Left cardiac atrium (tissue), 4 donors: ENCODE data around the gene ZNF699. TPM values are rescaled to one million over a fixed set of nuclear protein-coding genes. Genes with fewer than 3 reads are reported as not detected.
"Not testable (repeated sequence)": the region's sequence is repeated elsewhere in the genome, so short reads cannot be mapped to it uniquely, and the experiment has no call there.

Experiments
- ATAC-seq, 2 donors: fragments of 200-7000 bp; cut with Tn5 transposase; one replicate each; pipeline ENCODE4 v1.9.1; 2020; ENCODE audit warnings: mild to moderate bottlenecking in 2 of 2, moderate library complexity in 2 of 2
- DNase-seq: peaks from one replicate; pipeline ENCODE4 v3.0.0-alpha.2; 2020
- intact Hi-C, 2 donors: fragments of 100-400 bp; cut with DNase I; formaldehyde crosslinking; loops; one replicate each; pipeline versions ENCODE4 v1.14.1 to v1.15.1; 2022 to 2023
- long read RNA-seq: library from polyadenylated mRNA; unstranded; transcript quantifications from one replicate; pipeline ENCODE4 v2.0.0, GENCODE V29; 2021
- total RNA-seq, 2 donors: library from RNA; stranded (reverse); fragmentation: NEBNext Ultra II Directional; extraction: Animal tissue kit (Norgen Biotek cat#: 25700); gene quantifications; one replicate each; pipeline ENCODE4 v1.2.1, GENCODE V29; 2021
- donor health status: DM: no; HTN: yes; CAD: no.
- donor health status: DM: no; HTN: yes; CAD: no; lungs with severe emphysema.
- donor health status: DM: yes; HTN: yes; CAD: no.
- donor health status: Dilated cardiomyopathy.

Gene ZNF699
- 1 to 10 TPM; 3.0 to 4.3 TPM for total RNA-seq
- long read RNA-seq, partial matches to known transcripts, result 0 of 1 reads
- long read RNA-seq, other reads (novel, unspliced or antisense), result 0 of 1 reads

DNA sequence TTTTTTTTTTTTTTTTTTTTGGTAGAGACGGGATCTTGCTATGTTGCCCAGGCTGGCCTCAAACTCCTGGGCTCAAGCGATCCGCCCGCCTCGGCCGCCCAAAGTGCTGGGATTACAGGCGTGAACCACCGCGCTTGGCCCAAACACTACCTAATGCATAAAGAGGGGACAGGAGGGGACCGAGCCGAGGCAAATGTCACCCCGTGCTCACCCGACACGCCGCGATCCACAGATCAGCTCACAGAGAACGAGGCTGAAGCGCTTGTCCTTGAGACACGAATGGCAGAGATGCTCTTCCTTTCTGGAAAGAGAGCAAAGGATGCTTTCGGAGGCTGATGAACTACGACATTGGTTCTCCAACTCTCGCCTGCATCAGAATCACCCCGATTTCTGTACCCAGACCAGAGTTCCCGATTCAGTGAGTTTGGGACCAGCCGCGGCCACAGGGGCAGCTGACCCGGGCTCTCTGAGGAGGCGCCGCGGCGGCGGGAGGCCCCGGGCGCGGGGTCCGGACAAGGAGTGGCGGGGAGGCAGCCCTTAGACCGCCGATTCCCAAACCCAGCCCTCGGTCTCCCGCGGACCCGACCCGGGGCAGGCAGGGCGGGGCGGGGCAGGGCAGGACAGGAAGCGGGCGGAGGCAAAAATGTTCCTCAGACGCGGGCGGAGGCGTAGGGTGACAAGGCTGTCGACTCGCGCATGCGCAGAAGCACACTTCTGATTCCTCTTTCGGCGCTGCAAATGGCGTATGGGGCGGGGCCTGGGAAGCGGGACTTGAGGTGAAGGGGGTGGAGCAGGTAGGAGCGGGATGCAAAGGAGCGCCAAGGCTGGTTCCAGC lies at the start of gene ZNF699:
Gene ZNF699 (minus strand): TSS at position 700 of the 835 bp plus-strand sequence. CDS start 4,719 bp downstream, outside the sequence.
- DNase-seq (peak; percentile 99), ATAC-seq (peak; percentile 98 to 99)
- intact Hi-C loops, result no loop called here

DNA sequence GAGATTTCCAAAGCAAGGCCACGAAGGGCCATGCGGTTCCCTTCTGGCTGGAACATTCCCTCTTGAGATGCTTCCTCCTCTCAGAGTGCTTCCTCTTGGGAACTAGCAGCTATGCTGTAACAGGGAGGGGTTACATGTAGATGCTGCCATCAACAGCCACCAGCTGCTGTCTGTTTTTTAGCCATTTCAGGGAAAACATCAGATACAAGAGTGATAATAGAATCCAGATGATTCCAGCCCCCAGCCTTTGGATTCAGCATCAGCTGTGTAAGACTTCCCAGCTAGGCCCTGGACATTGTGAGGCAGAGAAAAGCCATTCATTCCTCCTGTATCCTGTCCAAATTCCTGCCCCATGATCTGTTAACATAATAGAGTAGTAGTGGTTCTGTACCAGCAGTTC lies 45.0 kb upstream of the ZNF699 start:
- DNase-seq, result no peak
- intact Hi-C loops, result no loop called here
- ATAC-seq, result no peak

DNA sequence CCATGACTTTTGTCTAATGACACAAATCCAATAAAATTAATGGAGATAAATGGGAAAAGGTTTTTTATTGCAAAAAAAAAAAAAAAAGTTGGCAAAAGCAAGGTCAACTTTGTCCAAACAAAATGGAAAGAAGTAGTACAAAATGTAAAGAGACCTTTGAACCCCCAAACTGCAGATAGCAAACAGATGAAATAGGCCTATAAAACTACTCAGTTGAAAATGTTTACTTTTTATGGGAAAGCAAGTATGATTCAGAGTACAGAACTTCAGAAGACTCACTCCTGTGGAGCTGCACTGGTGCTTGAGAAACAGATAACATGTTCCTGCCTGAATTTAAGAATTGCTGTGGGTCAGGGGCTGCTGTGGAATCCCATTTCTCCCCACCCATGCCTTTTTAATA lies 43.4 kb upstream of the ZNF699 start:
- ATAC-seq, result no peak
- intact Hi-C loops, result no loop called here
- no peak for DNase-seq

DNA sequence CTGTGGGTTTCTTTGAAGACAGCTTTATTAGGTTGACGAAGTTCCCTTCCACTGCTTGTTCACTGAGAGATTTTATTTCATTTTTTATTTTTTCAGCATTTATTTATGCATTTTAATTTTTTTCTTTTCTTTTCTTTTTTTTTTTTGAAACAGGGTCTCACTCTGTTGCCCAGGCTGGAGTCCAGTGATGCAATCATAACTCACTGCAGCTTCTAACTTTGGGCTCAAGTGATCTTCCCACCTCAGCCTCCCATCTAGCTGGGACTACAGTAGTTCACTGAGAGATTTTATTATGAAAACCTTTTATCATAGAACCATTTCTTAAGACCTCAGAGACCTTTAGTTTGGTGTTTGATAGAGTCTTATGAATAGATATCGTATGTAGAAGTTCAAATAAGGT lies 42.9 kb upstream of the ZNF699 start:
- DNase-seq (no peak), ATAC-seq (no peak)
- intact Hi-C loops, result no loop called here

DNA sequence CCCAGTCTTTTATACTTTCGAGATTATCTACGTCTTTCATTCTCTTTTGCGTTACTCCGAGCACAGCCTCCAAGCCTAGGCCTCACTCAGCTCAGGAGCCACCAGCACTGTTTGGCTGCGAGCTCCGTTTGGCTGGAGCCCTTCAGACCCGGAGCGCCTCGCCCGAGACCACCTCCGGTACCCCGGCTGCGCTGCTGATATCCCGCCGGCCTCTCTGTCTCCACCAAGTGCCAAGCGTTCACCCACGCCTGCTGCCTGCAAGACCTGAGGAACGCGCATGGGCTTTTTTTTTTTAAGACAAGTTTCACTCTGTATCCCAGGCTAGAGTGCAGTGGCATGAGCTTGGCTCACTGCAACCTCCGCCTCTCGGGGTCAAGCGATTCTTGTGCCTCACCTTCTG lies 39.0 kb upstream of the ZNF699 start:
- ATAC-seq (no peak), DNase-seq (no peak)
- intact Hi-C loops, result no loop called here

DNA sequence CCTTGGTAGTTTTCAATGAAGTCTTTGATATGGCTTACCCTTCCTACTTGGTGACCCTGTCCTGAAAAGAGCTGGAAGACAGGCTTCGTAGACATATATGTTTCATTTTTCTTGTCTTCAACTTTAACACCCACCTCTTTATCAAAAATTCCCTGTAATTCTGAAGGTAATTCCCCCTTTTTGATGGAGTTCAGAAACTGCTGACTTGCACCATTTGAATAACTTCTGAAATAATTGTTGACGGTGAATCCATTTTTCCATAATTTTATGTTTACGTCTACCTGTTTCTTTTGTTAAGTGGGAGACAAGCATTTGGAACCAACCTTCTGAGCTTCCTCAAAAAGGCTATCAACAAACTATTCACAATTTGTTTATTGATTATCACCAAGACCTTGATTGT lies 38.6 kb upstream of the ZNF699 start:
- no peak for DNase-seq
- intact Hi-C loops, result no loop called here
- no peak for ATAC-seq

DNA sequence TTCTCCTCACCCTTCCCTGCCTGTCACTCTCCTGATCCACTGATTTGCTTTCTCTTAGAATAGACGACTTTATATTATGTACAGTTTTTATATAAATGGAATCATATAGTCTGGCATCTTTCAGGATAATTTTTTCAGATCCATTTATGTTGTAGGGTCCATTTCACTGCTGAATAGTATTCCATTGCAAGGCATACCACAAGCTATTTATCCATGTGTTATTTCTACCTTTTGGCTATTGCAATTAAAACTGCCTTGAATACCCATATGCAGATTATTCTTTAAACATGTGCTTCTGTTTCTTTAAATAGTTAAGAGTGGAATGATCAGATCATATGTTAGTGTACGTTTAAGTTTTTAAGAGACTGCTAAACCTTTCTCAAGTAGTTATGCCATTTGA lies 35.4 kb upstream of the ZNF699 start:
- intact Hi-C loops, result no loop called here
- no peak for ATAC-seq
- no peak for DNase-seq

DNA sequence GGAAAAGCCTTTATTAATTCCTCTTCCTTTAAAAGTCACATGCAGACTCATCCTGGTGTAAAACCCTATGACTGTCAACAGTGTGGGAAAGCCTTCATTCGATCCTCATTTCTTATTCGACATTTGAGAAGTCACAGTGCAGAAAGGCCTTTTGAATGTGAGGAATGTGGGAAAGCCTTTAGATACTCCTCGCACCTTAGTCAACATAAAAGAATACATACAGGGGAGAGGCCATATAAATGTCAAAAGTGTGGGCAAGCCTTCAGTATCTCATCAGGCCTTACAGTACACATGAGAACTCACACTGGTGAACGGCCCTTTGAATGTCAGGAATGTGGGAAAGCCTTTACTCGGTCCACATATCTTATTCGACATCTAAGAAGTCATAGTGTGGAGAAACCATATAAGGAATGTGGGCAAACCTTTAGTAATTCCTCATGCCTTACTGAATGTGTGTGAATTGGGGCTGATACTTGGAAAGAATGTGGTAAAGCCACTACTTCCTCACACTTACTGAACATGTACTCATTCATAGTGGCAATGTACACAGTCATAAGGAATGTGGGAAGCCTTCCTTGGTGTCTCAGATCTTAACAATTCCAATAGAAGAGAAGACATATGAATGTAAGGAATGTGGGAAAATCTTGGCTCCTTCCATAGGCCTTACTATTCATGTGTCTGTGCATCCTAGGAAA lies 33.1 kb upstream of the ZNF699 start:
- intact Hi-C loops, result no loop called here
- ATAC-seq (no peak), DNase-seq (no peak)

DNA sequence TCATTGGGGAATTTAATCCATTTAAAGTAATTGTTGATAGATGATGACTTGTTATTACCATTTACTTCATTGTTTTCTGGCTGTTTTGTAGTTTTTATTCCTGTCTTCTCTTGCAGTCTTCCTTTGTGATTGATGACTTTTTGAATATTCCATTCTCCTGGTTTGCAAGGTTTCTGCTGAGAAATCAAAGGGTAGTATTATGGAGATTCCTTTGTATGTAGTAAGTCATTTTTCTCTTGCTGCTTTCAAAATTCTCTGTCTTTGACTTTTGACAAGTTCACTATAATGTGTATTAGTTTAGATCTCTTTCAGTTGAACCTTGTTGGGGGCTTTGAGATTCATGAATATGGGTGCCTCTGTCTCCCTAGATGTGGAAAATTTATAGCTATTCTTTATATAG lies 20.4 kb upstream of the ZNF699 start:
- intact Hi-C loops, result loop anchor here in 1 of 2 donors (10.0 kb wide), 2 partner anchors 205 to 465 kb away; partner anchors contain the start of gene ZNF426
- DNase-seq (no peak), ATAC-seq (no peak)

DNA sequence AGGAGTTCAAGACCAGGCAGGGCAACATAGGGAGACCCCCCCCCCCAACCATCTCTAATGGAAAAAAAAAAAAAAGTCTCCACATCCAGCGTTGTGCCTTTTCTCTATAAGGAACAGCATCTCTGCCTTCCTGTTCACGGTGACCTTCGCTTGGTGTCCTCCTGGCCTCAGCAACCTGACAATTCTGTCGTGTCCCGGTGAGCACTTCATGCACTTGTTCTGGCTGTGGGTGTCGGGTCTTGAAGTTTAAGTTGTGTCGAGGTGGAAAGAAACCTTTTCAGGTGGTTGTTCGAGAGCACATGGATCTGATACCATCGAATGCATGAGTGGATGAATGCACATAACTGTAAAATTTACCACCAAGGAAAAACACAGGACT lies 14.9 kb upstream of the ZNF699 start:
- intact Hi-C loops, result loop anchor here in 1 of 2 donors (10.0 kb wide), 2 partner anchors 210 to 470 kb away; partner anchors contain the start of gene ZNF426
- ATAC-seq, result no peak

DNA sequence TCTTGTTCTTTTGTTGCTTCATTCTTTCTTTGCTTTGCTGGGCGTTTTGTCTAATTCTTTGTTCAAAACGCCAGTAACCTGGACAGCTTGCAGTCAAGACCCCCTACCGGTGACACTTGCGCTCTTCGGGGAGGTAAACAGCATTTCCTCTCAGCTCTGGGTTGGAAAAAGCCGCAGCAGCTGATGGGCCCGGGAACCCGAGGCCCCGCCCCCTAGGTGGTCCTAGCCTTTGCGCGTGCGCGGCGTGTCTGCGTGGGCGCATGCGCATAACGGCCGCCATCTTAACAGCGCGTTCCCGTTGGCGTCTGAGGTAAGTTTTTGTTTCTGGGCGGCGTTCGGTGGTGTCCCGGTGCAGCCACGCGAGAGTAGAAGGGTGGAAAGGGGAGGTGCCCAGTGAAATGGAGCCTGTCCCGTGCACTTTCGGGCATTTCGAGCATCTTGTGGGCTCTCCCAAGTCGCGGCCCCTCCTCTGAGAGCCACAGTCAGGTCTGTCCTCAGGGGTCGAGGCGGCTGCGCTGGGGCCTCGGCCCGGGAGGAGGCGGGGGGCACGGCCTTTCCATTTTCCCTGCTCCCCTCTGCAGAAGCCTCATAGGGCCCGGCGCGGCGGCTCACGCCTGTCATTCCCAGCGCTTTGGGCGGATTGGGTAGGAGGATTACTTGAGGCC lies 14.4 kb upstream of the ZNF699 start, which contains the start of gene ZNF559:
Gene ZNF559 (plus strand): TSS at position 261 of the 665 bp plus-strand sequence. CDS start 14,371 bp downstream, outside the sequence.
- ATAC-seq, result peak; percentile 98
- intact Hi-C loops, result loop anchor here in 1 of 2 donors (10.0 kb wide), 2 partner anchors 211 to 471 kb away; partner anchors contain the start of gene ZNF426
- DNase-seq, result peak; percentile 94

More for the DNA sequence above, 14.9 kb upstream of the ZNF699 start:
- no peak for DNase-seq

DNA sequence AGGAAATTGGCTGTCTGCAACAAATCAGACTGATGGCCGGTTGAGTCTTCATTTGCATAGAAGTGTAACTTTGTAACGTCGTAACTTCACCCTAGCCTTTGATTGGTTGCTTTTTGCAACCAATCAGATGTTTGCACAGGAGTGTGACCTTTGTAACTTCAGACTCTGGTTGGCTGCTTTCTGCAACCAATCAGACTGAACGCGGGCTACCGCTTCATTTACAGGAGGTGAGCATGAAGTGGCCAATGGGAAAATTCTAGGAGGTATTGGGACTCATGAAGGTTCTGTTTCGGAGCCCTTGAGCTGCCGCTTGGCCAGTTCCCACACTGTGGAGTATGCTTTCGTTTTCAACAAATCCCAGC lies 13.9 kb upstream of the ZNF699 start:
- intact Hi-C loops, result loop anchor here in 1 of 2 donors (10.0 kb wide), 2 partner anchors 211 to 471 kb away; partner anchors contain the start of gene ZNF426
- ATAC-seq (peak; percentile 81 to 86), DNase-seq (peak; percentile 75)

DNA sequence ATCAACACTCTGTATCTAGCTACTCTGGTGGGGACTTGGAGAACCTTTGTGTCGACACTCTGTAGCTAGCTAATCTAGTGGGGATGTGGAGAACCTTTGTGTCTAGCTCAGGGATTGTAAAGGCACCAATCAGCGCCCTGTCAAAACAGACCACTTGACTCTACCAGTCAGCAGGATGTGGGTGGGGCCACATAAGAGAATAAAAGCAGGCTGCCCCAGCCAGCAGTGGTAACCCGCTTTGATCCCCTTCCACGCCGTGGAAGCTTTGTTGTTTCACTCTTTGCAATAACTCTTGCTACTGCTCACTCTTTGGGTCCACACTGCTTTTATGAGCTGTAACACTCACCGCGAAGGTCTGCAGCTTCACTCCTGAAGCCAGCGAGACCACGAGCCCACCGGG lies 12.6 kb upstream of the ZNF699 start:
- intact Hi-C loops, result loop anchor here in 1 of 2 donors (10.0 kb wide), 2 partner anchors 213 to 473 kb away; partner anchors contain the start of gene ZNF426
- not testable (repeated sequence) for DNase-seq, ATAC-seq

DNA sequence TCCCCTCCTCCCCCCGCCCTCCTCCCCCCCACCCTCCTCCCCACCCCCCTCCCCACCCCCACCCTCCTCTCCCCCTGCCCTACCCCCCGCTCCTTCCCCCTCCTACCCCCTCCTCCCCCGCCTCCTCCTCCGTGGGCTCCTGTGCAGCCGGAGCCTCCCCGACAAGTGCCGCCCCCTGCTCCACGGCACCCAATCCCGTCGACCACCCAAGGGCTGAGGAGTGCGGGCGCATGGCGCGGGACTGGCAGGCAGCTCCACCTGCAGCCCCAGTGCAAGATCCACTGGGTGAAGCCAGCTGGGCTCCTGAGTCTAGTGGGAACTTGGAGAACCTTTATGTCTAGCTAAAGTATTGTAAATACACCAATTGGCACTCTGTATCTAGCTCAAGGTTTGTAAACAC lies 12.1 kb upstream of the ZNF699 start:
- ATAC-seq, DNase-seq: not testable (repeated sequence)
- intact Hi-C loops, result loop anchor here in 1 of 2 donors (10.0 kb wide), 2 partner anchors 213 to 473 kb away; partner anchors contain the start of gene ZNF426

DNA sequence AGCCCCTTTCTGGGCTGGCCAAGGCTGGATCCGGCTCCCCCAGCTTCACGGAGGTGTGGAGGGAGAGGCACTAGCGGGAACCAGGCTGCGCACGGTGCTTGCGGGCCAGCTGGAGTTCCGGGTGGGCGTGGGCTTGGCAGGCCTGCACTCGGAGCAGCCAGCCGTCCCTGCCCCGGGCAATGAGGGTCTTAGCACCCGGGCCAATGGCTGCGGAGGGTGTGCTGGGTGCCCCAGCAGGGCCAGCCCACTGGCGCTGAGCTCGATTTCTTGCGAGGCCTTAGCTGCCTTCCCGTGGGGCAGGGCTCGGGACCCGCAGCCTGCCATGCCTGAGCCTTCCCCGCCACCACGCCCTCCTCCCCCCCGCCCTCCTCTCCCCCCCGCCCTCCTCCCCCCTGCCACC lies 11.7 kb upstream of the ZNF699 start:
- DNase-seq (no peak), ATAC-seq (no peak)
- intact Hi-C loops, result loop anchor here in 1 of 2 donors (10.0 kb wide), 2 partner anchors 213 to 473 kb away; partner anchors contain the start of gene ZNF426

DNA sequence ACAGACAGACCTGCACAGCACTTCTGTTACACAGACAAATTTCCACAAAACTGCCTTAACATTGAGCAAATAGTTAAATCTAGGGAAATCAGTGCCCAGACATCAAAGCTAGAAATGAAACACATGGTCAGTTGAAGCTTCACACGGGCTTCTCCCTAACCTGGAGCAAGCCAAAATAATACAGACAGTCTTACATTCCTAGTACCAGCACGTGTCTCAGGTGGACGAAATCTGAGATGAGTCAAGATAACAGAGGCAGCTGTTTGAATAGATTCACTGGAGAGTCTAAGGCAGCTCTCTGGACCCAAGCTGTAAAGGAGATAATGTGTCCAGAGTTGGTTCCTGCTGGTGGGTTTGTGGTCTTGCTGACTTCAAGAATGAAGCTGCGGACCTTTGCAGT lies 4.1 kb upstream of the ZNF699 start:
- intact Hi-C loops, result no loop called here
- DNase-seq (no peak), ATAC-seq (no peak)

DNA sequence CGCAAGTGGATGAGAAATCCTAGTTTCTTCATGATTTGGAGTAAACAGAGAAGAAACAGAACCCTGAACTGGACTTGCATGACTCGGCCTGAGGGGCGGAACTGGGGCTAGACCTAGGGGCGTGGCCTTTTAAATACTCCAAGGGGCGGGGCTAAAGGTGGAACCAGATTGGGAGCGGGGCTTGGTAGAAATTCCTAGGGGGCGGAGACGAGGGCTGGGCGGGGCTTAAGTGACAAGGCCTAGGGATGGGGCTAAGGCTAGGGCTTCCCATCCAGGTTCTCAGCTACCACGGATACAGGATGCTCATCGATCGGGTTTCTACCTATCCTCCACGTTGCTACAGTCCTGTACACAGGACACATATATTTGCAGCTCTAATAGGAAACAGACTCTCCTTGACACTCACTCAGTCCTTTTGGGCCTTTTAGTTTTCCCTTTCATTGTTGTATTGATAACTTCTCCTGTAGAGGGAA lies 372 bp upstream of the ZNF699 start:
- DNase-seq (peak; percentile 94), ATAC-seq (peak; percentile 92 to 97)
- intact Hi-C loops, result no loop called here

DNA sequence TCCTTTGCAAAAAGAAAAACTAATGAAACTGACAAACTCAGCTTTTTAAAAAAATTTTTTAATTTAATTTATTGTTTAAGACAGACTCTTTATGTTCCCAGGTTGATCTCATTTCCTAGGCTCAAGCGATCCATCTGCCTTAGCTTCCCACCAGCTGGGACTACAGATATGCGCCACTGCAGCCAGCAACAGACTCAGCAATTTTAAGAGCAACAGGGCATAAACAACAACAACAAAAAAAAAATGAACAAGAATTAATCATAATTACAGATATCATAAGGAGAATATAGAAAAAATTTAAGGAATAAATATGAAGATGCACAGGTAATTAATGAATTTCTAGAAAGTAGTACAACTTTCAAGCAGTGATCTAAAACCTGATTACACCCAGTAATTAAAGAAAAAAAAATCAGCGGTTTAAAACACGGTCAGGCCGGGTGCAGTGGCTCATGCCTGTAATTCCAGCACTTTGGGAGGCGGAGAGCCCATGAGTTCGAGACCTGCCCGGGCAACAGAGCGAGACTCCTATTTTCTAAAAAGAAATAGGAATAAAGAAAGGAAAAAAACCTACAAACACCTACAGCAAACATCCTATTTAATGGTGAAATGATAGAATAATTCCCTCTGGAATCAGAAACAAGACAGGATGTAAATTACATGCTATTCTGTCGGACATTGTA lies 1.4 kb downstream of the ZNF699 start:
- intact Hi-C loops, result no loop called here
- DNase-seq (no peak), ATAC-seq (no peak)
